SK-N-MC (cell line): Measurements from ENCODE around the gene ASZ1.

ENCODE experiments used
- EZH2 ChIP-seq: fragments of 200-600 bp; sonication (generic); IDR thresholded peaks from one replicate; pipeline ENCODE4 v1.6.1; 2017; ENCODE audit warnings: antibody characterized with exemption
- FOXP2 ChIP-seq: optimal IDR thresholded peaks from 2 replicates; pipeline ENCODE3; 2011; ENCODE audit warnings: mild to moderate bottlenecking, moderate library complexity; ENCODE audit not compliant: insufficient read depth; ENCODE audit errors: extremely low read length, control extremely low read depth
- POLR2AphosphoS5 ChIP-seq: IDR thresholded peaks from 2 replicates; pipeline ENCODE4 v1.6.1; 2012; ENCODE audit warnings: mild to moderate bottlenecking, low read depth, low read length, borderline replicate concordance

DNA sequence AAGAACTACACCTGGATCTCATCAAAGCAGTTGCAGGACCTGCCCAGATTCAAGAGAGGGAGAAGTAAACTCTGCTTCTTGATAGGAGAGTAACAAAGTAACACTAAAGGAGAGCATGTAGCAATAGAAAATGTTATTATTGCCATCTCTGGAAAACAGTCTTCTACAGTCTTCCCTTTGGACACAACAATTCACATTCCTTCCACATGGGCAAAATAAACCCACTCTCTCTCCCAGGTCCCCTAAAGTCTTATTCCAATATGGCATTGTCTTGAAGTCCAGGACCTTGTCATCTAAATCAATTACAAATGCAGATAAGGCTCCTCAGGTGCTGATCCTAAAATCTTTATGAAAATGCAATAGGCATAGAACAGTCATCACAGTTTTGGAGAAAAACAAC is 94.1 kb downstream of the ASZ1 start:
- TF ChIP-seq POLR2AphosphoS5: no peak
- no peak for TF ChIP-seq EZH2
- TF ChIP-seq FOXP2: no peak
